A549 (cell line): ENCODE results near the gene DNAJA1. TPM values are rescaled to one million over a fixed set of nuclear protein-coding genes. Genes with fewer than 3 reads are reported as not detected.

ENCODE experiments used
- ATAC-seq, 2 experiments: fragments of 200-7000 bp in 1 of 2; fragments of >200 bp in 1 of 2; cut with Nextera tagmentation in 1 of 2; cut with Tn5 transposase in 1 of 2; 3 replicates each; pipeline versions ENCODE4 v1.8.0 to v1.9.1; 2018 to 2020; ENCODE audit warnings: mild to moderate bottlenecking in 1 of 2, moderate library complexity in 1 of 2
- CTCF ChIA-PET: fragments of 300-600 bp; sonication (Branson Sonifier 250); formaldehyde crosslinking; extraction: SDS; loops from one replicate; lab custom pipeline; 2021; ENCODE audit warnings: antibody characterized with exemption, inconsistent platforms; lab: Yijun Ruan, JAX
- POLR2A ChIA-PET: fragments of 350-600 bp; formaldehyde crosslinking; extraction: SDS; loops from one replicate; lab custom pipeline; 2021; ENCODE audit warnings: antibody characterized with exemption, inconsistent platforms; lab: Yijun Ruan, JAX
- DNase-seq, 2 experiments: peaks; one replicate each; pipeline versions ENCODE4 v3.0.0 to v3.0.0-alpha.2; 2011 to 2016; ENCODE audit warnings: low read depth in 1 of 2, low spot score in 1 of 2
- FAIRE-seq: peaks from 2 replicates; lab custom pipeline; 2011; peaks lifted over from hg19 to GRCh38; lab: Jason Lieb, UNC
- H3K27ac ChIP-seq, 2 experiments: fragments of >200 bp; sonication (Bioruptor Twin); formaldehyde crosslinking; 3 replicates each; pipeline ENCODE4 v1.5.1; 2016 to 2017
- H3K4me1 ChIP-seq: fragments of >200 bp; sonication (Bioruptor Twin); formaldehyde crosslinking; 3 replicates; pipeline ENCODE4 v1.6.1; 2016
- H3K4me2 ChIP-seq: fragments of >200 bp; sonication (Bioruptor Twin); formaldehyde crosslinking; 3 replicates; pipeline ENCODE4 v1.6.1; 2016
- H3K4me3 ChIP-seq: fragments of >200 bp; sonication (Bioruptor Twin); formaldehyde crosslinking; 3 replicates; pipeline ENCODE4 v1.5.1; 2016
- H3K9me3 ChIP-seq: fragments of >200 bp; sonication (Bioruptor Twin); formaldehyde crosslinking; 3 replicates; pipeline ENCODE4 v1.6.1; 2016
- BHLHE40 ChIP-seq: IDR thresholded peaks from 2 replicates; pipeline ENCODE4 v1.6.1; 2012; ENCODE audit warnings: low read depth, low read length, inconsistent platforms
- CTCF ChIP-seq: fragments of >200 bp; sonication (Bioruptor Twin); formaldehyde crosslinking; IDR thresholded peaks from 3 replicates; pipeline ENCODE4 v1.5.1; 2016
- EP300 ChIP-seq, 2 experiments: fragments of >200 bp; sonication (Bioruptor Twin); formaldehyde crosslinking; IDR thresholded peaks; 2 replicates in 1 of 2; 3 replicates in 1 of 2; pipeline ENCODE4 v1.6.1; 2016 to 2017
- ESRRA ChIP-seq: fragments of 150-350 bp; IDR thresholded peaks from 2 replicates; pipeline ENCODE4 v1.6.1; 2014; ENCODE audit warnings: mild to moderate bottlenecking, low read length, borderline replicate concordance
- FOSB ChIP-seq: fragments of 250-450 bp; sonication (Bioruptor Pico); IDR thresholded peaks from 2 replicates; pipeline ENCODE4 v1.5.0; 2020; ENCODE audit warnings: mild to moderate bottlenecking, moderate library complexity
- FOSL2 ChIP-seq, 2 experiments: fragments of 450-650 bp in 1 of 2; fragments of >200 bp in 1 of 2; sonication (Bioruptor Twin) in 1 of 2; formaldehyde crosslinking; IDR thresholded peaks; 2 replicates each; pipeline versions ENCODE4 v1.5.0 to v1.6.1; 2016 to 2020; ENCODE audit warnings: mild to moderate bottlenecking in 1 of 2, moderate library complexity in 1 of 2
- HEYL ChIP-seq: fragments of 250-450 bp; sonication (Bioruptor Pico); IDR thresholded peaks from 2 replicates; pipeline ENCODE4 v1.8.0; 2021; ENCODE audit warnings: mild to moderate bottlenecking, moderate library complexity
- HOXB5 ChIP-seq: fragments of 250-450 bp; sonication (Bioruptor Pico); IDR thresholded peaks from 2 replicates; pipeline ENCODE4 v1.5.0; 2020; ENCODE audit warnings: mild to moderate bottlenecking, moderate library complexity
- MAFK ChIP-seq: fragments of 450-650 bp; IDR thresholded peaks from 2 replicates; pipeline ENCODE4 v1.6.1; 2014; ENCODE audit not compliant: partially characterized antibody
- MAZ ChIP-seq: fragments of 150-350 bp; IDR thresholded peaks from 2 replicates; pipeline ENCODE4 v1.6.1; 2014; ENCODE audit warnings: antibody characterized with exemption, low read depth, low read length, borderline replicate concordance
- MYC ChIP-seq: IDR thresholded peaks from 2 replicates; pipeline ENCODE4 v1.6.1; 2012; ENCODE audit warnings: mild to moderate bottlenecking, inconsistent platforms, low read length, improper control_type of control experiment, borderline replicate concordance
- NR3C1 ChIP-seq: fragments of >200 bp; sonication (Bioruptor Twin); formaldehyde crosslinking; IDR thresholded peaks from 3 replicates; pipeline ENCODE4 v1.6.1; 2017
- PBX3 ChIP-seq: IDR thresholded peaks from 2 replicates; pipeline ENCODE4 v1.6.1; 2012
- RAD21 ChIP-seq, 2 experiments: fragments of >200 bp in 1 of 2; sonication (Bioruptor Twin) in 1 of 2; formaldehyde crosslinking in 1 of 2; IDR thresholded peaks in 1 of 2; conservative IDR thresholded peaks in 1 of 2; 2 replicates in 1 of 2; 3 replicates in 1 of 2; pipeline ENCODE4 v1.6.1; 2012 to 2018; ENCODE audit warnings: inconsistent platforms in 1 of 2
- RFX5 ChIP-seq: fragments of 450-650 bp; IDR thresholded peaks from 2 replicates; pipeline ENCODE4 v1.7.1; 2014; ENCODE audit warnings: antibody characterized with exemption, mild to moderate bottlenecking, moderate library complexity
- RNF2 ChIP-seq: fragments of 200-600 bp; sonication (generic); IDR thresholded peaks from 2 replicates; pipeline ENCODE4 v1.6.1; 2016; ENCODE audit warnings: low read depth, mild to moderate bottlenecking, antibody characterized with exemption, moderate library complexity, borderline replicate concordance
- SMC3 ChIP-seq: fragments of >200 bp; sonication (Bioruptor Twin); formaldehyde crosslinking; IDR thresholded peaks from 3 replicates; pipeline ENCODE4 v1.6.1; 2018; ENCODE audit warnings: inconsistent platforms
- SREBF2 ChIP-seq: fragments of 450-650 bp; IDR thresholded peaks from 2 replicates; pipeline ENCODE4 v1.6.1; 2014; ENCODE audit warnings: mild to moderate bottlenecking, moderate library complexity
- TFCP2L1 ChIP-seq: fragments of 250-450 bp; sonication (Bioruptor Pico); IDR thresholded peaks from 2 replicates; pipeline ENCODE4 v1.5.0; 2021; ENCODE audit warnings: mild to moderate bottlenecking
- ZFP36 ChIP-seq: fragments of 450-650 bp; IDR thresholded peaks from 2 replicates; pipeline ENCODE4 v1.6.1; 2014; ENCODE audit warnings: borderline replicate concordance; ENCODE audit not compliant: partially characterized antibody
- ZNF302 ChIP-seq: fragments of 250-450 bp; sonication (Bioruptor Pico); IDR thresholded peaks from 2 replicates; pipeline ENCODE4 v1.9.0; 2021; ENCODE audit warnings: inconsistent platforms, mild to moderate bottlenecking, moderate library complexity
- WGBS: methylation state at CpG from one replicate; pipeline ENCODE4 v1.1.6; 2017; ENCODE audit errors: missing lambda C conversion rate; 5-methylcytosine and 5-hydroxymethylcytosine counted together
- polyA plus RNA-seq, 4 experiments: library from polyadenylated mRNA; depleted of rRNA in 3 of 4; stranded (reverse); fragments of >200 nt; fragmentation: RNase III in 1 of 4; extraction: RNeasy Plus Mini Kit Qiagen cat#74134 plus additional on column Dnase treatment in 1 of 4; gene quantifications; 2 replicates in 3 of 4; 3 replicates in 1 of 4; pipeline ENCODE4 v1.2.3, GENCODE V29; 2011 to 2017
- TF ChIP-seq, protein P1 (sequence below): IDR thresholded peaks from 2 replicates; pipeline ENCODE4 v1.6.1; 2012; ENCODE audit warnings: low read depth, borderline replicate concordance
- TF ChIP-seq, protein P2 (sequence below): fragments of 250-450 bp; sonication (Bioruptor Pico); IDR thresholded peaks from 2 replicates; pipeline ENCODE4 v1.5.0; 2020; ENCODE audit warnings: low read depth, mild to moderate bottlenecking, moderate library complexity
- TF ChIP-seq, protein P3 (sequence below): fragments of 150-350 bp; IDR thresholded peaks from 2 replicates; pipeline ENCODE4 v1.6.1; 2014; ENCODE audit warnings: low read depth, mild to moderate bottlenecking, low read length

Gene DNAJA1
- polyA plus RNA-seq, 2 of the 4 experiments (the other 2 are of a cell fraction) = 258 to 410 TPM

DNA sequence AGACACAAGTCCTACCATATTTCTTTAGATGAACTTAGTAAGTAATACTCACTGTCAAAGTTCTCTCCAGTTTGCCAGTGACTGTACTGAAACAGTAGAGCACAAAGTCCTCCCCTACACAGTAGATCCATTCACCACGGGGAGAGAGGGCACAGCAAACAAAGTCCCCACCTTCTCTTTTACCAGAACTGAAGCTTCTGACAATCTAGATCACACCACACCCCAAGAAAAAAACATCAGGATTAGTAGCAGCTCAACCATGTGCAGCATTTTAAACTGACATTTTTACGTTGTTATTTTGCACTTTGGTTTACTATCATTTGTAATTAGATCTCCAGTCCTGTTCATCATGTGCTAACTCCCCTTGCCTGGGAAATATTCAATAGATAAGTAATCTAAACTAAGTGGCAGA, 23.0 kb downstream of the DNAJA1 start:
- Histone ChIP-seq H3K4me1 (peaks cover 7% of the 10 kb centered on the region), H3K4me3 (no peak overlapping the region), H3K9me3 (no peaks in the 10 kb centered on the region), H3K27ac (no peak overlapping the region), H3K4me2 (no peak overlapping the region)
- POLR2A ChIA-PET = interaction anchor here (1.7 kb wide), 1 partner anchor 23 kb away, joined by 6 read pairs; the partner anchor contains the start of gene DNAJA1
- WGBS = 91% methylated on average over 2 of the region's 2 CpGs
- ATAC-seq (no peak), FAIRE-seq (no peak)
- CTCF ChIA-PET = interaction anchor here (0.9 to 1.1 kb wide), 3 partner anchors 11 to 34 kb away, joined by 3 read pairs; no protein-coding TSS in a partner anchor
- TF ChIP-seq FOSB (no peak), HEYL (CRISPR knock-in tag) (no peak), RNF2 (no peak), ZFP36 (no peak), PBX3 (no peak), MAZ (no peak), TFCP2L1 (CRISPR knock-in tag) (no peak), SMC3 (no peak), MAFK (no peak), HOXB5 (CRISPR knock-in tag) (no peak), NR3C1 (no peak)
- TF ChIP-seq, protein P1, sequence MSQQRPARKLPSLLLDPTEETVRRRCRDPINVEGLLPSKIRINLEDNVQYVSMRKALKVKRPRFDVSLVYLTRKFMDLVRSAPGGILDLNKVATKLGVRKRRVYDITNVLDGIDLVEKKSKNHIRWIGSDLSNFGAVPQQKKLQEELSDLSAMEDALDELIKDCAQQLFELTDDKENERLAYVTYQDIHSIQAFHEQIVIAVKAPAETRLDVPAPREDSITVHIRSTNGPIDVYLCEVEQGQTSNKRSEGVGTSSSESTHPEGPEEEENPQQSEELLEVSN = no peak
- TF ChIP-seq, all 56 proteins: peak for 0
- DNase-seq = no peak

- CTCF ChIA-PET = no interaction called here
- H3K4me2 ChIP-seq = no peak overlapping the region
- no peak for DNase-seq
- 100% methylated on average over 2 of the region's 2 CpGs for WGBS
- H3K9me3 ChIP-seq = no peaks in the 10 kb centered on the region
- no peak for TF ChIP-seq MAFK
- no peak for TF ChIP-seq EP300 (IDR thresholded peaks at IDR 0.05)
- no peak for TF ChIP-seq FOSL2 (IDR thresholded peaks at IDR 0.05)
- TF ChIP-seq FOSL2 (CRISPR knock-in tag; IDR thresholded peaks at IDR 0.05) = no peak
- TF ChIP-seq CTCF = no peak
- TF ChIP-seq NR3C1 = no peak
- TF ChIP-seq TFCP2L1 (CRISPR knock-in tag) = no peak
- no peak for TF ChIP-seq MAZ
- TF ChIP-seq HOXB5 (CRISPR knock-in tag) = no peak
- TF ChIP-seq, protein P2, sequence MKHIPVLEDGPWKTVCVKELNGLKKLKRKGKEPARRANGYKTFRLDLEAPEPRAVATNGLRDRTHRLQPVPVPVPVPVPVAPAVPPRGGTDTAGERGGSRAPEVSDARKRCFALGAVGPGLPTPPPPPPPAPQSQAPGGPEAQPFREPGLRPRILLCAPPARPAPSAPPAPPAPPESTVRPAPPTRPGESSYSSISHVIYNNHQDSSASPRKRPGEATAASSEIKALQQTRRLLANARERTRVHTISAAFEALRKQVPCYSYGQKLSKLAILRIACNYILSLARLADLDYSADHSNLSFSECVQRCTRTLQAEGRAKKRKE (CRISPR knock-in tag) = no peak
- no peak for ATAC-seq
- POLR2A ChIA-PET = no interaction called here
- no peak overlapping the region for H3K4me3 ChIP-seq
- no peaks in the 10 kb centered on the region for H3K4me1 ChIP-seq
- H3K27ac ChIP-seq = no peak overlapping the region
- no peak for FAIRE-seq
These were observed 24.7 kb downstream of the DNAJA1 start for GRCh38 chr9:33049680-33050361.

DNA sequence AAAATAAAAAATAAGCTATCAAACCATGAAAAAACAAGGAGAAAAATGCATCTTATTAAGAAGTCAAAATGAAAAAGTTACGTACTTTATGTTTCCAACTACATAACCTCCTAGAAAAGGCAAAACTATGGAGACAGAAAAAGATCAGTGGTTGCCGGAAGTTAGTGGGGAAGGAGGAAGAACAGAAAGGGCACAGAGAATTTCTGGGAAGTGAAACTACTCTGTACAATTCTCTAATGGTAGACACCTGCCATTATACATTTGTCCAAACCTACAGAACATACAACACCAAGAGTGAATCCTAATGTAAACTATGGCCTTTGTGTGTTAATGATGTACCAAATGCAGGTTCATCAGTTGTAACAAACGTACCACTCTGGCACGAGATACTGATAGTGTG, 26.1 kb downstream of the DNAJA1 start:
- WGBS = 96% methylated on average over 4 of the region's 4 CpGs
- no peak for DNase-seq
- Histone ChIP-seq H3K27ac (no peak overlapping the region), H3K9me3 (no peaks in the 10 kb centered on the region), H3K4me1 (no peaks in the 10 kb centered on the region), H3K4me3 (no peak overlapping the region), H3K4me2 (no peak overlapping the region)
- ATAC-seq = no peak
- TF ChIP-seq BHLHE40 (no peak), FOSB (no peak), EP300 (IDR thresholded peaks at IDR 0.05) (no peak), ESRRA (no peak), HOXB5 (CRISPR knock-in tag) (no peak), RAD21 (conservative IDR thresholded peaks at IDR 0.05 in 1 of 2, IDR thresholded peaks at IDR 0.05 in 1 of 2) (no peak), ZNF302 (CRISPR knock-in tag) (no peak), RFX5 (no peak), SMC3 (no peak), SREBF2 (no peak), MYC (no peak)
- TF ChIP-seq, protein P3, sequence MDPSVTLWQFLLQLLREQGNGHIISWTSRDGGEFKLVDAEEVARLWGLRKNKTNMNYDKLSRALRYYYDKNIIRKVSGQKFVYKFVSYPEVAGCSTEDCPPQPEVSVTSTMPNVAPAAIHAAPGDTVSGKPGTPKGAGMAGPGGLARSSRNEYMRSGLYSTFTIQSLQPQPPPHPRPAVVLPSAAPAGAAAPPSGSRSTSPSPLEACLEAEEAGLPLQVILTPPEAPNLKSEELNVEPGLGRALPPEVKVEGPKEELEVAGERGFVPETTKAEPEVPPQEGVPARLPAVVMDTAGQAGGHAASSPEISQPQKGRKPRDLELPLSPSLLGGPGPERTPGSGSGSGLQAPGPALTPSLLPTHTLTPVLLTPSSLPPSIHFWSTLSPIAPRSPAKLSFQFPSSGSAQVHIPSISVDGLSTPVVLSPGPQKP = no peak
- TF ChIP-seq, protein P1 = no peak
- CTCF ChIA-PET = no interaction called here
- POLR2A ChIA-PET = no interaction called here
- FAIRE-seq = no peak
